Activated CD4-positive, alpha-beta T cell treated with anti-CD3 and anti-CD28 coated beads, Interleukin-10, Interleukin-2, amounts not matched to agents 100 ng/mL and 50 ng/mL, durations not matched to agents 16 hours and 8 hours (primary cell): ENCODE results near the gene FBXO24.

ENCODE experiments used
- DNase-seq: peaks from one replicate; pipeline ENCODE4 v3.0.0-alpha.2; 2020

FBXO24 gene

GRCh38 chr7:100575206-100575631 is 10.9 kb upstream of the FBXO24 start:
- DNase-seq: no peak

GRCh38 chr7:100575746-100576383 is 10.3 kb upstream of the FBXO24 start:
- DNase-seq: no peak

- no peak for DNase-seq
Measured at GRCh38 chr7:100576384-100576993, 9.6 kb upstream of the FBXO24 start.

GRCh38 chr7:100577103-100577502 is 9.0 kb upstream of the FBXO24 start:
- DNase-seq: no peak

GRCh38 chr7:100577507-100577906 is 8.6 kb upstream of the FBXO24 start:
- no peak for DNase-seq

GRCh38 chr7:100578246-100579183 is 7.6 kb upstream of the FBXO24 start:
- DNase-seq: no peak

GRCh38 chr7:100580466-100581283 is 5.5 kb upstream of the FBXO24 start:
- no peak for DNase-seq

GRCh38 chr7:100582041-100582579 is 4.0 kb upstream of the FBXO24 start:
- no peak for DNase-seq

- DNase-seq: no peak
Measured at GRCh38 chr7:100582650-100583049, 3.5 kb upstream of the FBXO24 start.

GRCh38 chr7:100583132-100584053 is 2.7 kb upstream of the FBXO24 start:
- DNase-seq: peak; percentile 87

- DNase-seq: no peak
Measured at GRCh38 chr7:100584054-100584682, 2.0 kb upstream of the FBXO24 start.

GRCh38 chr7:100584683-100585510 is 1.2 kb upstream of the FBXO24 start:
- no peak for DNase-seq

GRCh38 chr7:100585511-100586265 is 440 bp upstream of the FBXO24 start, which contains the start of gene LRCH4:
Gene LRCH4 (minus strand): TSS chr7:100586129. CDS start chr7:100586100, 29 bp downstream.
- peak; percentile 60 for DNase-seq

GRCh38 chr7:100588438-100588837 is 2.3 kb downstream of the FBXO24 start:
- no peak for DNase-seq

- no peak for DNase-seq
Measured at GRCh38 chr7:100589341-100589947, 3.3 kb downstream of the FBXO24 start.

- no peak for DNase-seq
Measured at GRCh38 chr7:100590077-100590737, 4.1 kb downstream of the FBXO24 start.

- DNase-seq: no peak
Measured at GRCh38 chr7:100591596-100591995, 5.5 kb downstream of the FBXO24 start.

- DNase-seq: no peak
Measured at GRCh38 chr7:100595188-100595587, 9.1 kb downstream of the FBXO24 start.
